HCT116 (cell line): ENCODE measurements around the gene HINT1. TPM values are rescaled to one million over a fixed set of nuclear protein-coding genes. Genes with fewer than 3 reads are reported as not detected.
"Not testable (repeated sequence)": the region's sequence is repeated elsewhere in the genome, so short reads cannot be mapped to it uniquely, and the experiment has no call there.

Experiments used
- ATAC-seq: fragments of 200-7000 bp; cut with Tn5 transposase; 2 replicates; pipeline ENCODE4 v1.9.1; 2020; ENCODE audit warnings: mild to moderate bottlenecking, moderate library complexity
- BruUV-seq: library from RNA; stranded (reverse); fragments of 400-500 nt; replicated peaks from 2 replicates; lab custom pipeline; 2021; lab: Mats Ljungman, UMichigan
- CTCF ChIA-PET: fragments of 300-600 bp; sonication (Branson Sonifier 250); formaldehyde crosslinking; loops from one replicate; lab custom pipeline; 2021; ENCODE audit warnings: antibody characterized with exemption; lab: Charles Lee
- POLR2A ChIA-PET: fragments of 300-600, 350-600 bp; sonication (Branson Sonifier 250); formaldehyde crosslinking; loops from one replicate; lab custom pipeline; 2021; ENCODE audit warnings: antibody characterized with exemption; lab: Charles Lee
- RAD21 ChIA-PET, 2 experiments: fragments of 300-600 bp; sonication (Branson Sonifier 250); formaldehyde crosslinking; loops; one replicate each; lab custom pipeline; 2023; ENCODE audit warnings: low total read pairs in 2 of 2; ENCODE audit not compliant: uncharacterized antibody in 2 of 2, unreplicated experiment in 2 of 2, low non-redundant PET in 1 of 2; lab: Charles Lee
- DNase-seq: peaks from one replicate; pipeline ENCODE4 v3.0.0-alpha.2; 2010; ENCODE audit warnings: low read depth, low spot score
- H2AFZ ChIP-seq: fragments of 200-600 bp; shearing (Covaris generic), sonication (generic); 2 replicates; pipeline ENCODE4 v1.6.1; 2017; ENCODE audit warnings: low read depth, mixed run types, mixed read lengths, antibody characterized with exemption, low read length; ENCODE audit not compliant: poor library complexity, severe bottlenecking
- H3K27ac ChIP-seq: 2 replicates; pipeline ENCODE4 v1.5.1; 2012; ENCODE audit warnings: low read depth, low read length
- H3K27me3 ChIP-seq: fragments of 200-600 bp; sonication (generic); 2 replicates; pipeline ENCODE4 v1.6.1; 2016; ENCODE audit warnings: mixed run types, low read length, mixed read lengths; ENCODE audit not compliant: insufficient read depth
- H3K36me3 ChIP-seq, 2 experiments: fragments of 200-500 bp in 1 of 2; fragments of 200-600 bp in 1 of 2; sonication (Bioruptor generic) in 1 of 2; sonication (generic) in 1 of 2; 2 replicates each; pipeline versions ENCODE4 v1.5.1 to v1.6.1; 2014 to 2016; ENCODE audit warnings: low read length in 2 of 2, inconsistent platforms in 1 of 2, mixed read lengths in 1 of 2, mixed run types in 1 of 2; ENCODE audit not compliant: insufficient read depth in 2 of 2, control insufficient read depth in 1 of 2
- H3K4me1 ChIP-seq, 2 experiments: fragments of 200-600 bp in 1 of 2; sonication (generic) in 1 of 2; 2 replicates each; pipeline versions ENCODE4 v1.5.1 to v1.6.1; 2012 to 2017; ENCODE audit warnings: low read length in 2 of 2, inconsistent platforms in 1 of 2, mild to moderate bottlenecking in 1 of 2, mixed read lengths in 1 of 2, mixed run types in 1 of 2, moderate library complexity in 1 of 2; ENCODE audit not compliant: insufficient read depth in 2 of 2, control insufficient read depth in 1 of 2
- H3K4me2 ChIP-seq: fragments of 200-600 bp; sonication (generic); 2 replicates; pipeline ENCODE4 v1.6.1; 2017; ENCODE audit warnings: mixed run types, low read length, mixed read lengths
- H3K4me3 ChIP-seq, 2 experiments: fragments of 200-600 bp in 1 of 2; sonication (generic) in 1 of 2; replicated peaks in 1 of 2; 2 replicates each; pipeline ENCODE4 v1.5.1; 2011 to 2016; ENCODE audit warnings: low read length in 2 of 2, control low read depth in 1 of 2, low read depth in 1 of 2, mild to moderate bottlenecking in 1 of 2, mixed read lengths in 1 of 2, mixed run types in 1 of 2
- H3K79me2 ChIP-seq: fragments of 200-600 bp; sonication (generic); 2 replicates; pipeline ENCODE4 v1.6.1; 2017; ENCODE audit warnings: mild to moderate bottlenecking, mixed run types, low read length, moderate library complexity, mixed read lengths; ENCODE audit not compliant: insufficient read depth
- H3K9ac ChIP-seq: fragments of 200-600 bp; sonication (generic); 2 replicates; pipeline ENCODE4 v1.6.1; 2016; ENCODE audit warnings: low read length, mixed read lengths
- H3K9me2 ChIP-seq: fragments of 200-600 bp; sonication (generic), shearing (Covaris generic); 2 replicates; pipeline ENCODE4 v1.6.1; 2017; ENCODE audit warnings: mixed run types, mild to moderate bottlenecking, moderate library complexity; ENCODE audit not compliant: insufficient read depth
- H3K9me3 ChIP-seq, 2 experiments: fragments of 200-500 bp in 1 of 2; fragments of 200-600 bp in 1 of 2; sonication (Bioruptor generic) in 1 of 2; sonication (generic) in 1 of 2; 2 replicates each; pipeline ENCODE4 v1.6.1; 2014 to 2017; ENCODE audit warnings: low read length in 2 of 2, mixed read lengths in 2 of 2, inconsistent platforms in 1 of 2, low read depth in 1 of 2, mild to moderate bottlenecking in 1 of 2, mixed run types in 1 of 2, moderate library complexity in 1 of 2; ENCODE audit not compliant: control insufficient read depth in 1 of 2, insufficient read depth in 1 of 2
- H4K20me1 ChIP-seq: fragments of 200-600 bp; sonication (generic), shearing (Covaris generic); 2 replicates; pipeline ENCODE4 v1.6.1; 2017; ENCODE audit warnings: mixed run types, mild to moderate bottlenecking, moderate library complexity; ENCODE audit not compliant: insufficient read depth
- CTCF ChIP-seq, 3 experiments: fragments of 200-600 bp in 1 of 3; sonication (generic) in 1 of 3; IDR thresholded peaks in 2 of 3; conservative IDR thresholded peaks in 1 of 3; 2 replicates each; pipeline ENCODE4 v1.5.1; 2012 to 2017; ENCODE audit warnings: low read depth in 2 of 3, low read length in 2 of 3, antibody characterized with exemption in 1 of 3, borderline replicate concordance in 1 of 3, control low read depth in 1 of 3, mild to moderate bottlenecking in 1 of 3, mixed read lengths in 1 of 3, mixed run types in 1 of 3, moderate library complexity in 1 of 3; ENCODE audit not compliant: insufficient read depth in 1 of 3
- intact Hi-C: fragments of 100-400 bp; cut with micrococcal nuclease; formaldehyde crosslinking; loops from 2 replicates; pipeline ENCODE4 v1.10.0; 2022
- total RNA-seq: library from RNA; stranded (reverse); gene quantifications from one replicate; pipeline ENCODE4 v1.2.1, GENCODE V29; 2021; ENCODE audit not compliant: unreplicated experiment

HINT1 gene
- total RNA-seq, 1 experiment from 2014 or later, result 222 TPM

- ChIA-PET RAD21 (no interaction called here), POLR2A (no interaction called here), CTCF (no interaction called here)
- H3K4me2 ChIP-seq, result no peak overlapping the region
- no peaks in the 10 kb centered on the region for H3K4me1 ChIP-seq
- no peak overlapping the region for H3K4me3 ChIP-seq
- TF ChIP-seq CTCF (IDR thresholded peaks at IDR 0.05 in 2 of 3, conservative IDR thresholded peaks at IDR 0.05 in 1 of 3; ENCODE audit: borderline replicate concordance in 1 of 3, insufficient read depth in 1 of 3, low read depth in 2 of 3, low read length in 2 of 3), result no peak
- H3K79me2 ChIP-seq, result no peaks in the 10 kb centered on the region
- H2AFZ ChIP-seq, result no peak overlapping the region
- no peaks in the 10 kb centered on the region for H3K27me3 ChIP-seq
- intact Hi-C loops, result no loop called here
- no peak for ATAC-seq
- H3K9me3 ChIP-seq, result no peaks in the 10 kb centered on the region
- H3K27ac ChIP-seq, result no peak overlapping the region
- no peak for DNase-seq
- no peaks in the 10 kb centered on the region for H4K20me1 ChIP-seq
- H3K9me2 ChIP-seq, result no peaks in the 10 kb centered on the region
- no peak overlapping the region for H3K9ac ChIP-seq
- no TSS peak for BruUV-seq
- H3K36me3 ChIP-seq, result no peaks in the 10 kb centered on the region
Measured at GRCh38 chr5:131139321-131139720, 25.7 kb downstream of the HINT1 start.

- BruUV-seq, H3K36me3 ChIP-seq, H3K9ac ChIP-seq, intact Hi-C loops, H3K4me1 ChIP-seq, ATAC-seq, POLR2A ChIA-PET, H3K27ac ChIP-seq, H3K27me3 ChIP-seq, DNase-seq, H3K9me3 ChIP-seq, H4K20me1 ChIP-seq, H2AFZ ChIP-seq, RAD21 ChIA-PET, CTCF ChIA-PET, H3K4me2 ChIP-seq, H3K9me2 ChIP-seq, H3K79me2 ChIP-seq, H3K4me3 ChIP-seq: not testable (repeated sequence)
Measured at GRCh38 chr5:131138406-131138805, 26.6 kb downstream of the HINT1 start.

- H2AFZ ChIP-seq, DNase-seq, H3K9me2 ChIP-seq, H4K20me1 ChIP-seq, intact Hi-C loops, H3K27ac ChIP-seq, BruUV-seq, H3K79me2 ChIP-seq, H3K9me3 ChIP-seq, H3K27me3 ChIP-seq, ATAC-seq, POLR2A ChIA-PET, H3K4me2 ChIP-seq, H3K4me1 ChIP-seq, RAD21 ChIA-PET, H3K9ac ChIP-seq, H3K36me3 ChIP-seq, CTCF ChIA-PET, H3K4me3 ChIP-seq: not testable (repeated sequence)
Measured at GRCh38 chr5:131133091-131133490, 32.0 kb downstream of the HINT1 start.
